Epithelial cell of prostate (primary cell): ENCODE results near the gene COL27A1.

Experiments
- DNase-seq: peaks from one replicate; pipeline ENCODE4 v3.0.0-alpha.2; 2011; ENCODE audit warnings: low read depth, low spot score
- H3K27ac ChIP-seq: fragments of 450-650 bp; 2 replicates; pipeline ENCODE4 v1.5.1; 2017; ENCODE audit warnings: mild to moderate bottlenecking

Gene COL27A1

GRCh38 chr9:114216976-114217375, 61.6 kb downstream of the COL27A1 start:
- no peak for DNase-seq
- no peak overlapping the region for H3K27ac ChIP-seq

GRCh38 chr9:114218264-114219120, 63.2 kb downstream of the COL27A1 start:
- no peak for DNase-seq

GRCh38 chr9:114220061-114220541, 64.8 kb downstream of the COL27A1 start:
- no peak for DNase-seq
- no peak overlapping the region for H3K27ac ChIP-seq

More at GRCh38 chr9:114218264-114219120, 63.2 kb downstream of the COL27A1 start:
- no peak overlapping the region for H3K27ac ChIP-seq

- DNase-seq = no peak
- H3K27ac ChIP-seq = no peak overlapping the region
Observed at GRCh38 chr9:114221706-114222465, 66.5 kb downstream of the COL27A1 start.

- peak overlapping the region; percentile 54 for H3K27ac ChIP-seq
- peak; percentile 37 for DNase-seq
Observed at GRCh38 chr9:114223564-114224246, 68.4 kb downstream of the COL27A1 start.

GRCh38 chr9:114224247-114224610, 68.9 kb downstream of the COL27A1 start:
- H3K27ac ChIP-seq = peak overlapping the region; percentile 54
- DNase-seq = no peak

- no peak for DNase-seq
- no peak overlapping the region for H3K27ac ChIP-seq
Observed at GRCh38 chr9:114225561-114226212, 70.3 kb downstream of the COL27A1 start.

- no peak for DNase-seq
- no peak overlapping the region for H3K27ac ChIP-seq
Observed at GRCh38 chr9:114226246-114227055, 71.1 kb downstream of the COL27A1 start.

GRCh38 chr9:114227288-114228015, 72.1 kb downstream of the COL27A1 start:
- H3K27ac ChIP-seq = no peak overlapping the region
- DNase-seq = no peak

- no peak for DNase-seq
- H3K27ac ChIP-seq = no peak overlapping the region
Observed at GRCh38 chr9:114228016-114228808, 72.9 kb downstream of the COL27A1 start.

GRCh38 chr9:114229295-114229694, 74.0 kb downstream of the COL27A1 start:
- no peak overlapping the region for H3K27ac ChIP-seq
- DNase-seq = no peak

GRCh38 chr9:114230068-114230467, 74.7 kb downstream of the COL27A1 start:
- no peak for DNase-seq
- no peak overlapping the region for H3K27ac ChIP-seq

GRCh38 chr9:114231273-114231672, 75.9 kb downstream of the COL27A1 start:
- DNase-seq = no peak
- no peak overlapping the region for H3K27ac ChIP-seq

- H3K27ac ChIP-seq = no peak overlapping the region
Observed at GRCh38 chr9:114231719-114232449, 76.5 kb downstream of the COL27A1 start.

GRCh38 chr9:114233491-114234185, 78.3 kb downstream of the COL27A1 start:
- no peak overlapping the region for H3K27ac ChIP-seq
- no peak for DNase-seq

More at GRCh38 chr9:114231719-114232449, 76.5 kb downstream of the COL27A1 start:
- no peak for DNase-seq

- DNase-seq = no peak
- H3K27ac ChIP-seq = no peak overlapping the region
Observed at GRCh38 chr9:114235033-114235661, 79.8 kb downstream of the COL27A1 start.
